HG03354 (cell line): ENCODE results near the gene BCL2L11.
A peak's percentile ranks its signal among the peaks of the same experiment; 100 is the strongest.

Source experiments
- ATAC-seq: cut with Tn5 transposase; IDR thresholded peaks from one replicate; pipeline ENCODE4 v1.9.1; 2021; ENCODE audit warnings: mild to moderate bottlenecking; ENCODE audit not compliant: unreplicated experiment, poor library complexity, severe bottlenecking

The BCL2L11 gene

DNA sequence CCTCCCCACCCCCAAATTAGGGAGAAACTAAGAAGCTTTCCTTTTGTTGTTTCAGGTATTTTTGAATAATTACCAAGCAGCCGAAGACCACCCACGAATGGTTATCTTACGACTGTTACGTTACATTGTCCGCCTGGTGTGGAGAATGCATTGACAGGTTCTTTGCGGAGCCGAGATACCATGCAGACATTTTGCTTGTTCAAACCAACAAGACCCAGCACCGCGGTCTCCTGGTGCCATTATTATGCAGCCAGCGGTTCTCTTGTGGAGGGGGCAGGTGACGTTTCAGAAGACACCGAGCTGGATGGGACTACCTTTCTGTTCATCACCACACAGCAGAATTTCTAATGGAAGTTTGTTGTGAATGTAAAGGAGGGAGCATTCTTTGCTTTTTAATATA, 43.4 kb downstream of the BCL2L11 start:
- ATAC-seq, result no peak

DNA sequence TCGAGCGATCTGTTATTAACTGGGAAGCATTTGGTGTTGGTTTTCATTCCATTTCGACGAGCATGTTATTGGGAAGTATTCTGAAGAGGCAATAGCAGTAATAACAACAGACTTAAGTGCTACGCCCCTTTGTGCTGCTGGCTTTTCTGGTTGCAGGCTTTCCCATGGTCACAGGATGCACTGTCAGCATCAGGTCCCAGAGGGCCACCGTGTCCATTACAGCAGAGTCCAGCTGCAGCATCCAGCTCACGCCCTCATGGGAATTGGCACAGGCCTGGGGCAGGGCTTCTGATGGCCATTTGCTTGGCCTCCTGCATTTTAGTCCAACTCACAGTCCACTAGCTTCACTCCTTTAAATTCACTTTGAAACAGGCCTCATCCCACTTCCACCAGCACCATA, 44.4 kb downstream of the BCL2L11 start:
- no peak for ATAC-seq

DNA sequence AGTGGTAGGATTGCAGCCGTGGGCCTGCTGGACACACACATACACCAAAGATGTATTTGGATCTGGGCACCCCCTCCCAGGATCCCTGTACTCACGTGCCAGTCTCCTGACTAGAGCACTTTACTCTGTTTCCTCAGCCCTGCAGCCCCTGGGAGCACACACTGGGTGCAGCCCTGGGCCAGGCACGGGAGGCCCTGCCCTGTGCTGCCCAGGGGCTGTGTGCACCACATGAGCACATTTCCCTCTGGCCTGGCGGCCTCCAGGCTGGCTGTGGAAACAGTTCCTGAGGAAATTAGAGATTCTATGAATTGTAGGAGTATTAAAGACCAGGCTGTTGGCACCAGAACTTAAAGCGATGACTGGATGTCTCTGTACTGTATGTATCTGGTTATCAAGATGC, 45.4 kb downstream of the BCL2L11 start:
- ATAC-seq, result no peak

DNA sequence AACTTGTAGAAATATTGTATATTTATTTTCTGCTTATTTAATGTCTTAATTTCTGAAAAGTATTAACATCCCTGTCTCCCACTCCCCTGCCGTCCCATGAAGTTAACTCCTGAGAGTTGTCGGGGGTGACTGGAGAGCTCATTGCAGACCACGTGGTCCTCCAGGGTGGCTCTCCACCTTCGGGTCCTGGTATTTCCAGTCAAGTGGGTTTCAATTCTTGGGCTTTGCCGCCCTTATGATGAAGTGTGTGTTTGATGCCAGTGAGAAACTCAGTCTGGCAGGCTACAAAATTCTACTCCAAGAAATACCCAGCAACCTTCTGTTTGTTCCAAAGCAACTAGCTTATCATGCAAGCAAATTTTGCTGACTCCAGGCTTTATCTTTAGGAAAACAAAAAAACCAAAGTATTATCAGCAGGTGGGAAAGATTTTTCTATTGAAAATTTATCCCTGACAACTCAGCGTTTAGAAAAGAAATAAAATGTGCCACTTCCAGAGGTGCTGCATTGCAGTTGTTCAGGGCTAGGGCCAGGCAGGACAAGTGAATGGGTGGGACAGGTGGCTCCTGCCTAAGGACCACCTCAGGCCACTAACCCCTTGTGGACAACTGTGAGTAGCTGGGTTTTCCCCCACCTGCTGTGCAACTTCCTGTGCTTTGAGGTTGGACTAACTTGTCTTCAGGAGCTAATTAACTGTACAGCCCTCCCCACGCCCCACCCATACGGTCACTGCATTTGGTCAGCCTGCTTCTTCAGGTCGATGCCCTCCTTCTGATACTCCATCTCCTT, 46.6 kb downstream of the BCL2L11 start:
- ATAC-seq, result no peak

DNA sequence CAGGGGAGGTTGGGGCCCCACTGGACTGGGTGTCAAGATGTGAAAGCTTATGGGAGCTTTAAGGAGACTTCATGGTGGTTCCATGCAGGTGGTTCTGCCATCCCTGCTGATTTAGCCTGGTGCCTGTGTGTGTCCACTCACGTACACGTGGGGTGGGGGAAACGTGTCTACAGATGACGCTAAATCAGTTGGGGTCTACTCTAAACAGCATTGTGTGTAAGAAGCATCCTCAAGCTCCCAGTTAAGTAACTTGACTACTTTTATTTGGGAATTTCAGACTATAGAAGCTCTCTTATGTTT, 47.1 kb downstream of the BCL2L11 start:
- ATAC-seq, result no peak

DNA sequence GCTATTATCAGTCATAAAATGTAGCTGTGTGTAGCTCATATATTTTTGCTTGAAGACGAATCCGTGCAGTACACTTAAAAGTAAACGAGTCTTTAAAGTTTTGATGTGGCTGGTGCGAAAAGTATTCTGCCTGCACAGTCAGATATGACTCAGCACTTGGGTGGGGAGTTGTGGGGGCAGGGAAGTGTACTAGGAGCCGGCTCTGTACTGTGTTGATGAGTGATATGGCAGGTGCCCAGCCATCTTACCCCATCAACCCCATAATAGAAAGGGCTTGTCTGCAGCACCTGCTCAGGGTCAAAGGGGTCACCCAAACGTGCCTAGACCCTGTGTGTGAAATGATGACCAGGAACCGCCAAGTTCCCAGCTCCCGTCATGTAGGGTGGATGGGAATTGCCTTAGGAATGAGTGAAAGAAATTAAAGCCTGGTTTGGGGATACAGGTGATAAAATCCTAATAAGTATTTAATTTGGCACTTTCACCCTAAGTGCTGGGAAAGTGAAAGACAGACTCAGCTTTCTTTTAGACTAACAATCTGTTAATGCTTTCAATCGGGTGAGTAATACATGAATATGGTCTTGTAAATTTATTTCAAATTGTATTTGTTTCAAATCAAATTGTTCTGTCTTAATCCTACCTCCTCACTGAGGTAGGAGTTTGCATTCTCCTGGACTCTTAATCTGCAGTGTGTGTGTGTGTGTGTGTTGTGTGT, 48.0 kb downstream of the BCL2L11 start:
- ATAC-seq, result peak; percentile 82

DNA sequence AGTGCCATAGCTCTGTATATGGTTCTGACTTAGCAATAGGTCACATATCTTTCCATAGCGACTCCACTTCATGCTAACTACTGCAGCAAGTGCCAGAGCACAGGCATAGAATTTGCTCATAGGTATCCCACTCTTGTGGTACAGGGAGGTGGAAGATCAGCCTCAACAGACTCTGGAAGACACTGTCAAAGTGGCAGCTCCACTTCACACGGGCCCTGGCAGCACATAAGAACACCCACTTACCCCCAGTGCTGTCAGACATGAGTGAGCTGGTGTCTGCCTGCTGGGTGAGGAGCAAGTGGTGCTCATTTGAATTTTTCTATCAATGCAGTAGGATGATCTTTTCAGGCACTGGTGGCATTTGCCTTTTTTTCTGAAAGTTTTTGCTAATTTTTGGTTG, 48.6 kb downstream of the BCL2L11 start:
- ATAC-seq, result no peak

DNA sequence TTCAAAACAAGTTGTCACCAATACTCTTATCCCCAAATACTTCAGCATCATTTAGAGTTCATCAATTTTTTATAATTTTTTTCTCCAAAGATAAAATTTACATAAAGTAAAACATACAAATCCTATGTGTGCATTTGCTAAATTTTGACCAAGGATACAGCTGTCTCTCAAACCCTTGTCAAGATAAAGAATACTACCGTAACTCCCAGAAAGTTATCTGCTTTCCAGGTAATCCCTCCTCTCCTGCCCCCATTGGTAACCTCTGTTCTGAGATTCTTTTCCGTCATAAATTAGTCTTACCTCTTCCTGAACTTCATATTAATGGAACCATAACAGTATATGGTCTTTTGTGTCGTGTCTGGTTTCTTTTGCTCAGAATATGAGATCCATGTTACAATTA, 49.2 kb downstream of the BCL2L11 start:
- ATAC-seq, result no peak

DNA sequence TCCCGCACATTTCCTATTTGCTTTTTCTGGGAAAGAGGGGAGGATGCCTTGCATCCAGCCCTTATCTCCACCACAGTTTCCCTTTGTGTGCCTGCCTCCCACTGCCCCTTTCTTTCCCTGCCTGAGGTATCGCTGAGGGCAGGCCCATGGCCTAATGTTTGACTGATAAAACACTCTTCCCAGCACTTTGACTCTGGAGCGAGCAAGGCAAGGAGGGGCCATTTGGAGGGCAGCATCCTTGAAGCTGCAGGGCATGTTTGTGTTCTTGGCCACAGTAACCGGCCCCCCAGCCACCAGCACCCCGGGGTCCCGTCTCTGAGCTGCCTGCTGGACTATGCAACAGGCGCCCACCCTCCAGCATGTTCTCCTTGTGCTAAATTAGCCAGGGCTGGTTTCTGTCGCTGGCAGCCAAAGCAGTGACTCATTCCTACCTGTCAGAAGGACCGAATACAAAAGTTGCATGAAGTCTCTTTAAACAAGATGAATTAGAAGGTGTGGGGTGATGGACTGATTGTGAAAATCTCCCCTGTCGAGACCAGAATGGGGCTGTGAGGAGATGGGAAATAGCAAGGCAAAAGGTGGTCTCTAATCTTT, 50.7 kb downstream of the BCL2L11 start:
- ATAC-seq, result no peak

DNA sequence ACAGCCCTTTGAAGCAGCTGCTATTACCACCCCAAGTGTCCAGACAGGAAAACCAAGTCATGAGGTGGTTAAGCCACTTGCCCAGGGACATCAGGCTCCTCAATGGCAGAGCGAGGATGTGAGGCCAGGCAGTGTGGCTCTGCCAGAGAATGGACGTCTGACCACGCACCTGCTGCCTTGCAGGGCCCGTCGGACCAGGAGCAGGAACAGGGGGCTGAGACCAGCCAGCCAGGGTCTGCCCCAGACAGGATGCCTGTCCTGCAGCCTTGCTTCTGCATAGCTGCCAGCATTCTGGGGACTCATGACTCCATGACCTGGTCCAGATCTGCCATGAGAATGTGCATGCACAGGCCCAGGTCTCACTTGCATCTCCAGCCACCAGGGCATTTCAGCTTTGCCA, 52.0 kb downstream of the BCL2L11 start:
- ATAC-seq, result no peak

DNA sequence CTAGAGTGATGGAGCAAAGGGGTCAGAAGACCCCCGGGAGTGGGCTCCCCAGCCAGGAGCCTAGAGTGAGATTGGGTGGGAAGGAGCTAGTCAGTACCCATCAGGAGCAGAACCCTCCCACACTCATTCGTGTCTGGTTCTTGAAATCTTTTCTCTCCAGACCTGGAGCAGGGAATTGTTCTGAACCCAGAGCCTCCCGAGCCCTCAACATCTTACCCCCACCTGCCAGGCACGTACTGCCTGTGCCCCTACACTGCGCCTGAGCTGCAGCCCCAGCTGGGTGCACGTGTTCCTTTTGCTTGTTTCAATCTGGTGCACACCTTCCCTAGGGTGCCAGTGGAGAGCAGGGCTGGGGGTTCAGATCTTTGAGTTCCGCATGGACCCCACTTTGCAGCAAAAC, 52.6 kb downstream of the BCL2L11 start:
- no peak for ATAC-seq

DNA sequence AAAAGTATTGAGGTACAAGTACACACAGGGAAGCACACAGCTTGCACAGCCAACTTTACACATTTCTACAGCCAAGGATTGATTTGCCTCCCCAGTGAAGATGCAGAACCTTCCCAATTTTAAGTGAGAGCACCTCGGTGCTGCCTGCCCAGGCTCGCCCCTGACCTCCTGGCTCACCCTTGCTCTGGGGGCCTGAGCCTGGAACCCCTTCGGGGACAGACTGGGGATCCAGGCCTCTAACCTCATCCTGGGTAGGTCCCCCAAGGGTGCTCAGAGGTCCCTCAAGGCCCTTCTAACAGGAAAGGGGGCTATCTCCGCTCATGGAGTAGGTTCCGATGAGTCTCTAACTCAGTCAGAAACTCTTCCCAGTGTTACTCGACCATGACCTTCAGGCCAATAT, 53.1 kb downstream of the BCL2L11 start:
- ATAC-seq, result no peak

DNA sequence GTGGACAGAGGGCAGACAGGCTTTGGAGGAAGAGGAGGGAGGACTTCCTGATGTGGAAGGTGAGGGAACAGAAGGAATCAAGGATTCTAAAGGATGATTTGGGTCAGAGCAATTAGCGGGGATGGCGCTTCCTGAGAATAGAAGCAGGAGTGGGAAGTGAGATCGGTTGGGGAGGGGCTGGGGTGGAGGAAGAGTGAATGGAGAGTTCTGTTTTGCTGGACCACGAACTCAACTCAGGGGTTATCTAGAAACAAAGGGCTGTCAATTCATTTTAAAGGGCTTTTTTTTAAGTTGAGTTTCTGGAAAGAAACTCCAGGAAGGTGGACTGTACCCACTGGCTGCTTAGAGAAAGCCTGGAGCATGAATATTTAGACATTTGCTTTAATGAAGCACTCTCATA, 54.9 kb downstream of the BCL2L11 start:
- ATAC-seq, result no peak

DNA sequence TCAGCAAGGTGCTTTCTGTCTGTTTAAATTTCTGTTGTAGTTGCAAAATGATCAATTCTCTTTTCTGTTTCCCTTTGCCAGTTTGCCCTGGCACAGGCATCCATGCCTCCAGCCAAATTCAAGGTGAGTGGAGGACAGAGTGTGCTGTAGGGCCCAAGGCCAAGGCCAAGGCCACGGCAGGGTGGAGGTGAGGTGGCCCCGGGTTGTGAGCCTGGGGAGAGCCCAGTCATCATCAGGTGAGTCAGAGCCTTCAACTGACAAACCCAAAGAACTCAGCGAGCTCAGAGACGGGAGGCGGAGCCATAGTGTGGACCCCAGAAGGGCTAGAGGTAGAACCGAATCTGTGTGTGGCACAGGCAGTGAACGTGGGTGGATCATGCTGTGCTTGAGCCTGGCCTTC, 55.7 kb downstream of the BCL2L11 start:
- no peak for ATAC-seq

DNA sequence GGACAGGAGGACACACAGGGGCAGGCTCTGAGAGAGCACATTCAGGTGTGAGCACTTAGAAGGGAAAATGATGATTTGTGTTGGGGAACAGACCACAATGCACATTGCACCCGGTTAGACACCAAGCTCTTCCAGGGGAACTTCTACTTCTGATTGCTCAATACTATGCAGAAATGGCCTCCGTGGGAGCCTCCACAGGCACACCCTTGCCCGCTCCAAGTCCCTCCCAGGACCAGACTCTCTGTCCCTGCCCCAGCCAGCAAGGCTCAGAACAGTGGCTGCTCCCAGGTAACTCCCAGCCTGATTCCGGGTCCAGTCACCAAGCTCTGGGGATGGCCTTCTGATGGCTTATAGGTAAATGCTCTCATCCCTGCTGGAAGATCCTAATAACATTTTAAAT, 56.2 kb downstream of the BCL2L11 start:
- ATAC-seq, result no peak

DNA sequence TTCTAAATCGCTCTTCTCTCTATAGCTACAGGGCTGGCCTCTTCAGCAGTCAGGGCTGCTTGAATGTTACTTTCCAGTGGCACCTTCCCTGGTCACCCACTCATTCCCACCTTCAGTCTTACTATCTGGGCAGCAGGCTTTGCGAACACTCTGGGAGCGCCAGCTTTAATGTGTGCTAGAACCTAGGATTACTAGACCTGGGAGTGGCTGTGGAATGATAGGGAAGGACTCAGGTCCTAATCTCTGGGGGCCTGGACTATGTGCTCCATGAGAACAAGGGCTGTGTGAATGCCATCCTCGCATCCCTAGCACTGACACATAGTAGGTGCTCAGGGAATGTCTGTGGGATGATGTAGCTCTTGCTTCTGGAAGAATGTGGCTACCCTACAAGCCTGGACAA, 57.6 kb downstream of the BCL2L11 start:
- ATAC-seq, result no peak

DNA sequence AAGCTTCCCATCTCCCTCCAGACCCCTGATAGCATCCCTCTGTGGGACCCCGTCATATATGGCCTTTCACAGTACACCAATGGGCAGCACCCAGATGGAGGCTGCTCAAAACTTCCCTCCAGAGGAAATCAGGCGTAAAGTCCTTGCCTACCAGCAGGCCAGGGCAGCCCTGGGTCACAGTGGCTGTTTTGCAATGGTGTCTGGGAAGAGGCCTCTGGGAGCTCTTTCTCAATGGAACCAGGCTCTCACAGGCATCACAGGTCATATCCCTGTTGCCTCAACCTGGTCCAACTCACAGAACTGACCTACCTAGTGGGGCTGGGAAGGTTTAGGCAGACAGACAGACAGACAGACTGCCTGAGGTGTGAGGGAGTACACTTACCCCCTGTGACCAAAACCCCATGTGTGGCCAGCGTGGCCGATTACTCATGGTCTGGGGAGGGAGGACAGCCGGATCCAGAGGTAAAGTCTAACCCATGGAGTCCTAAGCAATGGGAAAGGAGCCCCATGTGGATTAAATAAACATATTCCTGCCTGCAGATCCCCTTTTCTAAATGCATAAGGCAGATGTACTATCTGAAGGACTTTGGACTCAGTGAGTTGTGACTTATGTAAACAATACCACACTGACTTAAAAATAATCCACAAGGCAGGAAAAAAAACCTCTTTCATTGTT, 58.2 kb downstream of the BCL2L11 start:
- no peak for ATAC-seq

DNA sequence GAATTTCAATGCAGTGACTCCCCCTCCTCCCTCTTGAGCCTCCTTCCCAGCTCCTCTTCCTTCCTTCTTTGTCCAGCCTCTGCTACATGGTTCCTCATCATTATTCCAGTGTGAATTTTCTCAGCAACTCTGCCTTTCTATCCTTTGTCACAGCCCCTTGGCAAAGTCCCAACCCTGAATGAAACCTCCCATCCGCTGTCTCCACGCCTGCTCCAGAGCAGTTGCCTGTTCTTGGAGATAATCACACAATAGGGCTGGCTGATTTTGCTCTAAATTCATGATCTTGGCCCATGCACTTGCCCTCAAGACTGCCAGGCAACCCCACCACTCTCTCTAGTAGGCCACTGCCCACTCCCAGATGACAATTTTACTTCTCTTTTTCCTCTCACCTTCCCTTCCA, 61.4 kb downstream of the BCL2L11 start:
- ATAC-seq, result no peak

DNA sequence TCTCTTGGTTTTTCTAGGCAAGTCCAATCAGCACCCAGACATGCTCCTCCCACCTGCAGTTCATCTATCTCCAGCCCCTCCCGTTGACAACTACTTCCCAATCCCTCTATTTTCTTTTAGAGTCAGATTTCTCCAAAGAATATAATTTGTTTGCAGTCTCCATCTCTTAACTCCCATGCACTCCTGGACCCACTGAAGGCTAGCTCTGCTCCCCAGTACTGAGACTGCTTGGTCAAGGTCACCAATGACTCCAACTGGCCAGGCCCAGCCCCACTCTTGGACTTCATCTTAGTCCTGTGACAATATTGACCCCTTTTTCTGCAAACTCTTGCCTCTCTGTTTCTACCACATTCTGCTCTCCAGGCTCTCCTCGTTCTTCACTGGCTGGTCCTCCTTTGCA, 62.0 kb downstream of the BCL2L11 start:
- ATAC-seq, result no peak

DNA sequence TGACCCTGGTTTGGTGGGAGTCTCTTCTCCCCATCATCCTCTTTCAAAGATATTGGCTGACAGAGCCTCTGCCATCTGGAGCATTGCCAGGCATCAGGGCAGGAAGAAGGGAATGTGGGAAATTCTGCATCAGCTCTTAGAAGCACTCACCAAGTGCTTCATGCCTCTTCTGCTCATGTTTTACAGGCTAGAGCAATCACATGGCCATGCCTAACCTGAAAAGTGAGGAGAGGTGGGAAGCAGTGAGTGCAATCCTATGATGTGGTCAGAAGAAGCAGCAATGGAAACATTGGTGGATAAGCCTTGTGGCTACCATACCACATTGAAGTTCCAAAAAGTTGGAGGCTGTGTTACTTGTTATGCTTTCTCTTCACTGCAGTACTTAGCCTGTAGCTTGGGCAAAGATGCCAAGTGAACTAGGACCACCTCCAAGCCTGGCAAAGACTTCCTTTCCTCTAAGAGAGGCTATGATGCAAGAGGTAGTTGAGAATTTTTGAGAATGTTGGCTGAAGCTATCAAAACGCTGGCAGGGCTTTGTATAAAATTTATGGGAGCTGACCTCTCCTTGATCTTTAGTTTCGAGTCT, 64.1 kb downstream of the BCL2L11 start:
- ATAC-seq, result no peak
